K562 (cell line): ENCODE data around the gene ACTL10. TPM values are rescaled to one million over a fixed set of nuclear protein-coding genes. Genes with fewer than 3 reads are reported as not detected.

Experiments used
- ATAC-seq: fragments of 200-7000 bp; cut with Tn5 transposase; 3 replicates; pipeline ENCODE4 v1.9.1; 2020; ENCODE audit warnings: moderate library complexity
- BruUV-seq: library from RNA; stranded (reverse); fragments of 400-500 nt; replicated peaks from 2 replicates; lab custom pipeline; 2021; lab: Mats Ljungman, UMichigan
- CTCF ChIA-PET: fragments of 300-600 bp; formaldehyde crosslinking; extraction: SDS; loops from one replicate; lab custom pipeline; 2021; ENCODE audit warnings: low intra/inter-chr PET ratio; lab: Yijun Ruan, JAX
- POLR2A ChIA-PET: fragments of 300-600, 350-650 bp; sonication (Branson Sonifier 250); formaldehyde crosslinking; extraction: SDS; loops from one replicate; lab custom pipeline; 2021; ENCODE audit warnings: antibody characterized with exemption, inconsistent platforms; lab: Yijun Ruan, JAX
- DNase-seq, 4 experiments: peaks; one replicate each; pipeline versions ENCODE4 v3.0.0 to v3.0.0-alpha.2; 2011 to 2018; ENCODE audit warnings: low spot score in 3 of 4, mixed read lengths in 3 of 4; ENCODE audit errors: extremely low read depth in 1 of 4
- FAIRE-seq: peaks from 2 replicates; lab custom pipeline; 2011; peaks lifted over from hg19 to GRCh38; lab: Jason Lieb, UNC
- H2AFZ ChIP-seq: 2 replicates; pipeline ENCODE4 v1.6.0; 2011; ENCODE audit warnings: low read depth, low read length, control low read depth, inconsistent platforms
- H3K27ac ChIP-seq: fragments of 200-600 bp; 3 replicates; pipeline ENCODE4 v1.8.0; 2011; ENCODE audit warnings: low read depth, mild to moderate bottlenecking, control low read depth, inconsistent platforms, low read length, moderate library complexity, mixed read lengths; ENCODE audit errors: extremely low read depth
- H3K27me3 ChIP-seq, 2 experiments: fragments of 300-600 bp in 1 of 2; 2 replicates in 1 of 2; 3 replicates in 1 of 2; pipeline versions ENCODE4 v1.6.0 to v1.8.0; 2011; ENCODE audit warnings: inconsistent platforms in 2 of 2, low read length in 2 of 2, mild to moderate bottlenecking in 1 of 2, mixed read lengths in 1 of 2, moderate library complexity in 1 of 2; ENCODE audit not compliant: control insufficient read depth in 2 of 2, insufficient read depth in 2 of 2
- H3K36me3 ChIP-seq: fragments of 300-600 bp; 3 replicates; pipeline ENCODE4 v1.8.0; 2011; ENCODE audit warnings: mild to moderate bottlenecking, low read length, inconsistent platforms; ENCODE audit not compliant: control insufficient read depth, insufficient read depth
- H3K4me1 ChIP-seq, 2 experiments: fragments of 200-600 bp in 1 of 2; replicated peaks in 1 of 2; 2 replicates in 1 of 2; 3 replicates in 1 of 2; pipeline versions ENCODE4 v1.5.1 to v1.8.0; 2011; ENCODE audit warnings: inconsistent platforms in 2 of 2, low read length in 2 of 2, mild to moderate bottlenecking in 1 of 2, mixed read lengths in 1 of 2, moderate library complexity in 1 of 2; ENCODE audit not compliant: control insufficient read depth in 2 of 2, insufficient read depth in 2 of 2
- H3K4me2 ChIP-seq: 2 replicates; pipeline ENCODE4 v1.6.1; 2011; ENCODE audit warnings: low read length, control low read depth, inconsistent platforms, mixed read lengths; ENCODE audit not compliant: insufficient read depth
- H3K4me3 ChIP-seq: fragments of 200-600 bp; sonication (generic), shearing (Covaris generic); 2 replicates; pipeline ENCODE4 v1.5.1; 2016; ENCODE audit warnings: control low read depth, inconsistent platforms
- H3K79me2 ChIP-seq: fragments of 200-600 bp; 3 replicates; pipeline ENCODE4 v1.8.0; 2011; ENCODE audit warnings: low read length, inconsistent platforms; ENCODE audit not compliant: control insufficient read depth, insufficient read depth
- H3K9ac ChIP-seq, 2 experiments: 2 replicates each; pipeline versions ENCODE4 v1.6.0 to v1.6.1; 2011; ENCODE audit warnings: low read depth in 2 of 2, low read length in 2 of 2, control low read depth in 1 of 2, inconsistent platforms in 1 of 2, mild to moderate bottlenecking in 1 of 2, mixed read lengths in 1 of 2; ENCODE audit not compliant: insufficient read depth in 1 of 2
- H3K9me1 ChIP-seq: one replicate; pipeline ENCODE4 v1.6.0; 2011; ENCODE audit warnings: inconsistent platforms, mild to moderate bottlenecking, low read length, moderate library complexity; ENCODE audit not compliant: control insufficient read depth, insufficient read depth
- H3K9me3 ChIP-seq: replicated peaks from 2 replicates; pipeline ENCODE4 v1.5.1; 2011; ENCODE audit warnings: low read depth, low read length, inconsistent platforms; ENCODE audit not compliant: control insufficient read depth, insufficient read depth
- H4K20me1 ChIP-seq: replicated peaks from 2 replicates; pipeline ENCODE4 v1.6.1; 2011; ENCODE audit warnings: low read length, inconsistent platforms, mixed read lengths; ENCODE audit not compliant: control insufficient read depth, insufficient read depth
- BRF2 ChIP-seq: IDR thresholded peaks from 3 replicates; pipeline ENCODE4 v1.6.1; 2011; ENCODE audit warnings: borderline replicate concordance, mild to moderate bottlenecking; ENCODE audit not compliant: insufficient read length, insufficient read depth
- CREBBP ChIP-seq: IDR thresholded peaks from one replicate; pipeline ENCODE4 v1.6.1; 2012; ENCODE audit warnings: low read depth, mild to moderate bottlenecking, control low read depth, inconsistent platforms, low read length
- HMG20B ChIP-seq: fragments of 250-450 bp; sonication (Bioruptor Pico); IDR thresholded peaks from 2 replicates; pipeline ENCODE4 v1.5.0; 2021; ENCODE audit warnings: mild to moderate bottlenecking
- MYNN ChIP-seq, 2 experiments: sonication (generic); formaldehyde crosslinking in 1 of 2; IDR thresholded peaks; 2 replicates each; pipeline versions ENCODE4 v1.5.0 to v1.6.1; 2016 to 2020; ENCODE audit warnings: antibody characterized with exemption in 1 of 2, missing genetic modification reagents in 1 of 2
- SMARCA4 ChIP-seq: fragments of 450-650 bp; IDR thresholded peaks from 2 replicates; pipeline ENCODE4 v1.6.1; 2016
- TEAD1 ChIP-seq, 2 experiments: fragments of 450-650 bp in 1 of 2; sonication (generic) in 1 of 2; formaldehyde crosslinking; IDR thresholded peaks; 2 replicates each; pipeline versions ENCODE4 v1.4.0 to v1.8.0; 2020 to 2022; ENCODE audit warnings: mild to moderate bottlenecking in 2 of 2, missing genetic modification reagents in 1 of 2
- ZFPM2 ChIP-seq: fragments of 250-450 bp; sonication (Bioruptor Pico); IDR thresholded peaks from 2 replicates; pipeline ENCODE4 v1.5.1; 2022; ENCODE audit warnings: mild to moderate bottlenecking
- ZNF174 ChIP-seq: fragments of 250-450 bp; sonication (Bioruptor Pico); IDR thresholded peaks from 2 replicates; pipeline ENCODE4 v1.4.0; 2020; ENCODE audit warnings: mild to moderate bottlenecking
- ZNF197 ChIP-seq: fragments of 200-800 bp; sonication (Bioruptor generic); IDR thresholded peaks from 2 replicates; pipeline ENCODE4 v1.6.1; 2016; ENCODE audit warnings: low read depth, missing genetic modification characterization, missing compliant biosample characterization
- ZNF436 ChIP-seq: fragments of 250-450, 450-650 bp; sonication (Bioruptor Pico); formaldehyde crosslinking; IDR thresholded peaks from 2 replicates; pipeline ENCODE4 v1.7.0; 2020; ENCODE audit warnings: mild to moderate bottlenecking
- WGBS: fragments of 100-300 bp; shearing (Covaris generic); methylation state at CpG from one replicate; pipeline ENCODE4 v1.1.6; 2016; ENCODE audit warnings: low coverage, mixed read lengths; ENCODE audit not compliant: insufficient coverage; ENCODE audit errors: missing lambda C conversion rate; 5-methylcytosine and 5-hydroxymethylcytosine counted together
- in situ Hi-C: fragments of 300-500 bp; cut with MboI; formaldehyde crosslinking; loops from 4 replicates; pipeline ENCODE4 v1.15.0; 2018; ENCODE audit warnings: inconsistent platforms, mixed read lengths
- intact Hi-C: fragments of 100-400 bp; cut with micrococcal nuclease; formaldehyde crosslinking; loops from 2 replicates; pipeline ENCODE4 v1.14.2; 2022
- polyA plus RNA-seq, 8 experiments: library from polyadenylated mRNA; depleted of rRNA in 4 of 8; stranded (reverse) in 5 of 8; unstranded in 3 of 8; fragments of >200 nt; fragmentation: Nextera tagmentation in 2 of 8; fragmentation: Illumina TruSeq in 1 of 8; extraction: Ambion mirVana in 2 of 8; extraction: Trizol in 1 of 8; gene quantifications; 2 replicates each; pipeline versions ENCODE4 v1.2.1 to v1.2.3, GENCODE V29; 2011 to 2014; ENCODE audit warnings: inconsistent platforms in 1 of 8, missing spikeins in 1 of 8
- total RNA-seq, 7 experiments: library from RNA; depleted of rRNA in 6 of 7; stranded (reverse); fragments of >200 nt in 6 of 7; fragmentation: Illumina TruSeq in 2 of 7; extraction: Trizol in 2 of 7; gene quantifications; 2 replicates each; pipeline versions ENCODE4 v1.2.1 to v1.2.3, GENCODE V29; 2011 to 2021; ENCODE audit warnings: low replicate concordance in 1 of 7
- TF ChIP-seq, protein P1 (sequence below): IDR thresholded peaks from 2 replicates; pipeline ENCODE4 v1.6.1; 2011; ENCODE audit warnings: borderline replicate concordance, low read depth, mild to moderate bottlenecking, moderate library complexity, low read length; ENCODE audit not compliant: insufficient read depth, poor library complexity, severe bottlenecking
- TF ChIP-seq, protein P2 (sequence below): fragments of 250-450 bp; sonication (Bioruptor Pico); IDR thresholded peaks from 2 replicates; pipeline ENCODE4 v1.4.0; 2020; ENCODE audit warnings: mild to moderate bottlenecking, moderate library complexity
- TF ChIP-seq, protein P3 (sequence below): conservative IDR thresholded peaks from 2 replicates; pipeline ENCODE4 v1.6.1; 2011; ENCODE audit warnings: low read depth, mild to moderate bottlenecking, low read length; ENCODE audit not compliant: control insufficient read depth
- TF ChIP-seq, protein P4 (sequence below): fragments of 450-650 bp; formaldehyde crosslinking; IDR thresholded peaks from 2 replicates; pipeline ENCODE4 v1.4.0; 2020; ENCODE audit warnings: mild to moderate bottlenecking, mixed read lengths

The ACTL10 gene
- total and polyA plus RNA-seq, 9 of the 15 experiments (the other 6 are each of a cell fraction or from before 2014, with no cell fraction given): 0.07 to 0.14 TPM; not detected in 7

- Histone ChIP-seq H3K4me2 (peak overlapping the region; percentile 55), H3K27me3 (no peaks in the 10 kb centered on the region), H3K4me1 (peaks cover 40 to 63% of the 10 kb centered on the region in 2 experiments), H3K9ac (peak overlapping the region in 1 of 2 experiments; percentile 59; a peak in 1 of 4 replicates), H3K4me3 (no peak overlapping the region), H2AFZ (peak overlapping the region; percentile 53), H3K9me3 (no peaks in the 10 kb centered on the region), H4K20me1 (peaks cover 14% of the 10 kb centered on the region; the same call in 1 of the 2 replicates), H3K27ac (no peak overlapping the region; the same call in 2 of the 3 replicates), H3K79me2 (peaks cover 30% of the 10 kb centered on the region), H3K36me3 (peaks cover 7% of the 10 kb centered on the region; the same call in 1 of the 3 replicates), H3K9me1 (no peaks in the 10 kb centered on the region)
- FAIRE-seq: no peak
- ATAC-seq: no peak
- ChIA-PET CTCF (no interaction called here), POLR2A (interaction anchor here (0.9 to 1.0 kb wide), 2 partner anchors 9 to 19 kb away, joined by 4 read pairs; no protein-coding TSS in a partner anchor)
- intact Hi-C loops (loop anchor here (5.0 kb wide), 2 partner anchors 45 to 125 kb away; partner anchors contain the start of genes CHMP4B and ZNF341), in situ Hi-C loops (no loop called here)
- 51% methylated on average over 14 of the region's 14 CpGs for WGBS
- no peak for DNase-seq
- BruUV-seq: no TSS peak
- TF ChIP-seq TEAD1 (CRISPR knock-in tag; IDR thresholded peaks at IDR 0.05) (0 out of 4 replicates have a peak, but pooled peaks of 1 of the 2 experiments have one; percentile 9), ZNF174 (CRISPR knock-in tag) (no peak), ZNF197 (no peak), MYNN (IDR thresholded peaks at IDR 0.05) (no peak), MYNN (CRISPR knock-in tag; IDR thresholded peaks at IDR 0.05) (no peak), BRF2 (no peak), HMG20B (CRISPR knock-in tag) (no peak), ZNF436 (CRISPR knock-in tag) (no peak), CREBBP (no peak), SMARCA4 (no peak), ZFPM2 (CRISPR knock-in tag) (no peak)
- TF ChIP-seq, protein P1, sequence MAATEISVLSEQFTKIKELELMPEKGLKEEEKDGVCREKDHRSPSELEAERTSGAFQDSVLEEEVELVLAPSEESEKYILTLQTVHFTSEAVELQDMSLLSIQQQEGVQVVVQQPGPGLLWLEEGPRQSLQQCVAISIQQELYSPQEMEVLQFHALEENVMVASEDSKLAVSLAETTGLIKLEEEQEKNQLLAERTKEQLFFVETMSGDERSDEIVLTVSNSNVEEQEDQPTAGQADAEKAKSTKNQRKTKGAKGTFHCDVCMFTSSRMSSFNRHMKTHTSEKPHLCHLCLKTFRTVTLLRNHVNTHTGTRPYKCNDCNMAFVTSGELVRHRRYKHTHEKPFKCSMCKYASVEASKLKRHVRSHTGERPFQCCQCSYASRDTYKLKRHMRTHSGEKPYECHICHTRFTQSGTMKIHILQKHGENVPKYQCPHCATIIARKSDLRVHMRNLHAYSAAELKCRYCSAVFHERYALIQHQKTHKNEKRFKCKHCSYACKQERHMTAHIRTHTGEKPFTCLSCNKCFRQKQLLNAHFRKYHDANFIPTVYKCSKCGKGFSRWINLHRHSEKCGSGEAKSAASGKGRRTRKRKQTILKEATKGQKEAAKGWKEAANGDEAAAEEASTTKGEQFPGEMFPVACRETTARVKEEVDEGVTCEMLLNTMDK: no peak
- TF ChIP-seq, protein P2, sequence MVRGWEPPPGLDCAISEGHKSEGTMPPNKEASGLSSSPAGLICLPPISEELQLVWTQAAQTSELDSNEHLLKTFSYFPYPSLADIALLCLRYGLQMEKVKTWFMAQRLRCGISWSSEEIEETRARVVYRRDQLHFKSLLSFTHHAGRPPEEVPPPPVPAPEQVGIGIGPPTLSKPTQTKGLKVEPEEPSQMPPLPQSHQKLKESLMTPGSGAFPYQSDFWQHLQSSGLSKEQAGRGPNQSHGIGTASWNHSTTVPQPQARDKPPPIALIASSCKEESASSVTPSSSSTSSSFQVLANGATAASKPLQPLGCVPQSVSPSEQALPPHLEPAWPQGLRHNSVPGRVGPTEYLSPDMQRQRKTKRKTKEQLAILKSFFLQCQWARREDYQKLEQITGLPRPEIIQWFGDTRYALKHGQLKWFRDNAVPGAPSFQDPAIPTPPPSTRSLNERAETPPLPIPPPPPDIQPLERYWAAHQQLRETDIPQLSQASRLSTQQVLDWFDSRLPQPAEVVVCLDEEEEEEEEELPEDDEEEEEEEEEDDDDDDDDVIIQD (CRISPR knock-in tag): no peak
- TF ChIP-seq, protein P3, sequence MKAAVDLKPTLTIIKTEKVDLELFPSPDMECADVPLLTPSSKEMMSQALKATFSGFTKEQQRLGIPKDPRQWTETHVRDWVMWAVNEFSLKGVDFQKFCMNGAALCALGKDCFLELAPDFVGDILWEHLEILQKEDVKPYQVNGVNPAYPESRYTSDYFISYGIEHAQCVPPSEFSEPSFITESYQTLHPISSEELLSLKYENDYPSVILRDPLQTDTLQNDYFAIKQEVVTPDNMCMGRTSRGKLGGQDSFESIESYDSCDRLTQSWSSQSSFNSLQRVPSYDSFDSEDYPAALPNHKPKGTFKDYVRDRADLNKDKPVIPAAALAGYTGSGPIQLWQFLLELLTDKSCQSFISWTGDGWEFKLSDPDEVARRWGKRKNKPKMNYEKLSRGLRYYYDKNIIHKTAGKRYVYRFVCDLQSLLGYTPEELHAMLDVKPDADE: no peak
- TF ChIP-seq, protein P4, sequence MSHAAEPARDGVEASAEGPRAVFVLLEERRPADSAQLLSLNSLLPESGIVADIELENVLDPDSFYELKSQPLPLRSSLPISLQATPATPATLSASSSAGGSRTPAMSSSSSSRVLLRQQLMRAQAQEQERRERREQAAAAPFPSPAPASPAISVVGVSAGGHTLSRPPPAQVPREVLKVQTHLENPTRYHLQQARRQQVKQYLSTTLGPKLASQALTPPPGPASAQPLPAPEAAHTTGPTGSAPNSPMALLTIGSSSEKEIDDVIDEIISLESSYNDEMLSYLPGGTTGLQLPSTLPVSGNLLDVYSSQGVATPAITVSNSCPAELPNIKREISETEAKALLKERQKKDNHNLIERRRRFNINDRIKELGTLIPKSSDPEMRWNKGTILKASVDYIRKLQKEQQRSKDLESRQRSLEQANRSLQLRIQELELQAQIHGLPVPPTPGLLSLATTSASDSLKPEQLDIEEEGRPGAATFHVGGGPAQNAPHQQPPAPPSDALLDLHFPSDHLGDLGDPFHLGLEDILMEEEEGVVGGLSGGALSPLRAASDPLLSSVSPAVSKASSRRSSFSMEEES (CRISPR knock-in tag): no peak
Observed at GRCh38 chr20:33686984-33687366, 20.2 kb downstream of the ACTL10 start.
